SK-N-SH treated with all-trans-retinoic acid at 6 μM for 48 hours (cell line): ENCODE data around the gene NDUFS8.

Experiments
- ATAC-seq: fragments of 200-7000 bp; cut with Tn5 transposase; 3 replicates; pipeline ENCODE4 v1.9.1; 2020; ENCODE audit warnings: mild to moderate bottlenecking, moderate library complexity
- ARNTL ChIP-seq: fragments of 450-650 bp; formaldehyde crosslinking; IDR thresholded peaks from 2 replicates; pipeline ENCODE4 v1.5.0; 2020; ENCODE audit warnings: low read depth, mild to moderate bottlenecking, moderate library complexity, borderline replicate concordance
- BACH2 ChIP-seq: fragments of 250-450 bp; sonication (Bioruptor Pico); IDR thresholded peaks from 2 replicates; pipeline ENCODE4 v1.9.0; 2021; ENCODE audit warnings: mild to moderate bottlenecking, borderline replicate concordance
- CREB5 ChIP-seq: fragments of 250-450 bp; sonication (Bioruptor Pico); IDR thresholded peaks from 2 replicates; pipeline ENCODE4 v1.5.1; 2020; ENCODE audit warnings: low read depth, mild to moderate bottlenecking, moderate library complexity
- CSDC2 ChIP-seq: fragments of 250-450 bp; sonication (Bioruptor Pico); IDR thresholded peaks from 2 replicates; pipeline ENCODE4 v1.5.0; 2020; ENCODE audit warnings: mild to moderate bottlenecking, moderate library complexity
- CSRNP3 ChIP-seq: fragments of 250-450 bp; sonication (Bioruptor Pico); IDR thresholded peaks from 2 replicates; pipeline ENCODE4 v1.5.1; 2021; ENCODE audit warnings: mild to moderate bottlenecking, moderate library complexity
- ESRRG ChIP-seq: fragments of 250-450 bp; sonication (Bioruptor Pico); IDR thresholded peaks from 2 replicates; pipeline ENCODE4 v1.6.1; 2021; ENCODE audit warnings: mild to moderate bottlenecking
- GLIS3 ChIP-seq: fragments of 250-450 bp; sonication (Bioruptor Pico); IDR thresholded peaks from 2 replicates; pipeline ENCODE4 v1.5.0; 2020; ENCODE audit warnings: mild to moderate bottlenecking, moderate library complexity
- ISL1 ChIP-seq: fragments of 250-450 bp; sonication (Bioruptor Pico); IDR thresholded peaks from 2 replicates; pipeline ENCODE4 v2.1.2; 2022; ENCODE audit warnings: mild to moderate bottlenecking, moderate library complexity
- OSR1 ChIP-seq: fragments of 250-450 bp; sonication (Bioruptor Pico); IDR thresholded peaks from 2 replicates; pipeline ENCODE4 v1.8.0; 2022; ENCODE audit warnings: moderate library complexity, mild to moderate bottlenecking, inconsistent platforms
- POU6F1 ChIP-seq: fragments of 250-450 bp; sonication (Bioruptor Pico); IDR thresholded peaks from 2 replicates; pipeline ENCODE4 v1.8.0; 2021; ENCODE audit warnings: low read depth, mild to moderate bottlenecking, moderate library complexity, borderline replicate concordance
- PPARA ChIP-seq: fragments of 250-450 bp; sonication (Bioruptor Pico); IDR thresholded peaks from 2 replicates; pipeline ENCODE4 v1.5.0; 2020; ENCODE audit warnings: mild to moderate bottlenecking, borderline replicate concordance
- RARB ChIP-seq: fragments of 250-450 bp; sonication (Bioruptor Pico); IDR thresholded peaks from 2 replicates; pipeline ENCODE4 v1.8.0; 2021; ENCODE audit warnings: mild to moderate bottlenecking, moderate library complexity
- TCF4 ChIP-seq: fragments of 250-450 bp; sonication (Bioruptor Pico); IDR thresholded peaks from 2 replicates; pipeline ENCODE4 v1.8.0; 2021; ENCODE audit warnings: mild to moderate bottlenecking, moderate library complexity, borderline replicate concordance
- TOX ChIP-seq: fragments of 250-450 bp; sonication (Bioruptor Pico); IDR thresholded peaks from 2 replicates; pipeline ENCODE4 v1.8.0; 2021; ENCODE audit warnings: mild to moderate bottlenecking, moderate library complexity, borderline replicate concordance
- TSHZ2 ChIP-seq: fragments of 250-450 bp; sonication (Bioruptor Pico); IDR thresholded peaks from 2 replicates; pipeline ENCODE4 v1.5.0; 2020; ENCODE audit warnings: mild to moderate bottlenecking, moderate library complexity
- ZC3H10 ChIP-seq: fragments of 250-450 bp; sonication (Bioruptor Pico); IDR thresholded peaks from 2 replicates; pipeline ENCODE4 v1.5.1; 2021; ENCODE audit warnings: mild to moderate bottlenecking, moderate library complexity
- ZFP30 ChIP-seq: fragments of 450-650 bp; formaldehyde crosslinking; IDR thresholded peaks from 2 replicates; pipeline ENCODE4 v1.5.0; 2022; ENCODE audit warnings: mild to moderate bottlenecking, moderate library complexity
- ZNF70 ChIP-seq: fragments of 450-650 bp; formaldehyde crosslinking; IDR thresholded peaks from 2 replicates; pipeline ENCODE4 v1.5.0; 2020; ENCODE audit warnings: mild to moderate bottlenecking, moderate library complexity

The NDUFS8 gene

GRCh38 chr11:68056317-68057285 is 26.1 kb downstream of the NDUFS8 start:
- TF ChIP-seq TSHZ2 (CRISPR knock-in tag) (no peak), ZFP30 (CRISPR knock-in tag) (no peak), PPARA (CRISPR knock-in tag) (no peak), CREB5 (CRISPR knock-in tag) (no peak), RARB (no peak), POU6F1 (CRISPR knock-in tag) (no peak)
- no peak for ATAC-seq

- ATAC-seq, result no peak
- TF ChIP-seq PPARA (CRISPR knock-in tag) (no peak), CSDC2 (CRISPR knock-in tag) (no peak), CREB5 (CRISPR knock-in tag) (no peak), TOX (no peak)
Observed at GRCh38 chr11:68057807-68058206, 27.3 kb downstream of the NDUFS8 start.

- no peak for ATAC-seq
- TF ChIP-seq ZC3H10 (CRISPR knock-in tag) (no peak), GLIS3 (CRISPR knock-in tag) (no peak), OSR1 (CRISPR knock-in tag) (no peak), ISL1 (no peak), PPARA (CRISPR knock-in tag) (no peak), ESRRG (CRISPR knock-in tag) (no peak), CREB5 (CRISPR knock-in tag) (no peak), ZFP30 (CRISPR knock-in tag) (no peak), TOX (no peak), TSHZ2 (CRISPR knock-in tag) (no peak), CSRNP3 (CRISPR knock-in tag) (no peak), BACH2 (CRISPR knock-in tag) (no peak), ZNF70 (CRISPR knock-in tag) (no peak), TCF4 (CRISPR knock-in tag) (no peak), ARNTL (CRISPR knock-in tag) (no peak)
- TF ChIP-seq, all 23 proteins: peak for 0
Observed at GRCh38 chr11:68061508-68061907, 31.0 kb downstream of the NDUFS8 start.
